Ishikawa (cell line): Measurements from ENCODE around the gene FOXE3.

Experiments used
- CEBPB ChIP-seq: IDR thresholded peaks from 2 replicates; pipeline ENCODE4 v1.6.1; 2012
- TAF1 ChIP-seq: IDR thresholded peaks from 2 replicates; pipeline ENCODE4 v1.6.1; 2012; ENCODE audit warnings: low read depth, mild to moderate bottlenecking

DNA sequence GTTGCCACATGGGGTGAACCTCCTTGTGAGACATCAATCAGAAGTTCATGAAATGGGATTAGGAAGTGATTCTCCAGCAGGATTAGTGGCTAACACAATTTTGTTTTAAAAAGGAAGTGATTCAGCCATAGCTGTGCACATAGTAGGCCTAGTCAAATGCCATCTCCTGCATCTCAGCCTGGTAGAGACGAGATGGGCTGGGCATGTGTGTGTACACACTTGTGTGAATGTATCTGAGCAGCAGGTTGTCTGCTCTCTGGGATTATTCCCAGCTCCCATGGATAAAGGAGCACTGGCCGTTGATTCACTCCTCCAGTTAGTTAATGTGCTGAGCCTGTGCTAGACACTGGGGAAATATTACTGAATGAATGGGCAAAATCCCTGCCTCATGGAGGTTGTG lies 2.0 kb downstream of the FOXE3 start:
- TF ChIP-seq TAF1 (no peak), CEBPB (no peak)
